A673 (cell line): ENCODE results near the gene PHF10.

Experiments used
- EZH2 ChIP-seq: fragments of 200-600 bp; sonication (generic); IDR thresholded peaks from 2 replicates; pipeline ENCODE4 v1.6.1; 2017; ENCODE audit warnings: borderline replicate concordance, low read depth, mild to moderate bottlenecking, mixed read lengths, antibody characterized with exemption, low read length; ENCODE audit not compliant: poor library complexity, severe bottlenecking
- TF ChIP-seq, protein P1 (sequence below): fragments of 300-800, 200-600 bp; sonication (generic); conservative IDR thresholded peaks from 2 replicates; pipeline ENCODE4 v1.5.1; 2017; ENCODE audit warnings: low read depth, mild to moderate bottlenecking, antibody characterized with exemption, low read length, moderate library complexity, mixed read lengths

DNA sequence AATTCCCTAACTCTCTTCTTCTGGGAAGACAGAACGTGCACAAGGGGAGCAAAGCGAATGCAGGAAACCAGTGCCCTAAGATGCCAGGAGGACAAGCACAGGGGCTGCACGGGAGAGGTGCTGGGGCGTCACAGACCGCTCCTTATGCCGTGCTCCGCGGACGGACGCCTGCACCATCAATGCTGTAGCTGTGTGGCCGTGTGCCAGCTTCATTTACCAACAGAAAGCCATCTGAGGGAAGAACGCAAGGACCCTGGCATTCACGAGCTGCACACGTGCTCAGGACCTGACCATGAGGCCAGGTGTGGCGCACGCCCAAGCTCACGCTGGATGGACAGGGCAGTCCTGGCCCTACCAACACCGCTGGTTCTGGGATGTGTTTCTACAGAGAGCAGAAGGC is 57.9 kb downstream of the PHF10 start:
- TF ChIP-seq, protein P1, sequence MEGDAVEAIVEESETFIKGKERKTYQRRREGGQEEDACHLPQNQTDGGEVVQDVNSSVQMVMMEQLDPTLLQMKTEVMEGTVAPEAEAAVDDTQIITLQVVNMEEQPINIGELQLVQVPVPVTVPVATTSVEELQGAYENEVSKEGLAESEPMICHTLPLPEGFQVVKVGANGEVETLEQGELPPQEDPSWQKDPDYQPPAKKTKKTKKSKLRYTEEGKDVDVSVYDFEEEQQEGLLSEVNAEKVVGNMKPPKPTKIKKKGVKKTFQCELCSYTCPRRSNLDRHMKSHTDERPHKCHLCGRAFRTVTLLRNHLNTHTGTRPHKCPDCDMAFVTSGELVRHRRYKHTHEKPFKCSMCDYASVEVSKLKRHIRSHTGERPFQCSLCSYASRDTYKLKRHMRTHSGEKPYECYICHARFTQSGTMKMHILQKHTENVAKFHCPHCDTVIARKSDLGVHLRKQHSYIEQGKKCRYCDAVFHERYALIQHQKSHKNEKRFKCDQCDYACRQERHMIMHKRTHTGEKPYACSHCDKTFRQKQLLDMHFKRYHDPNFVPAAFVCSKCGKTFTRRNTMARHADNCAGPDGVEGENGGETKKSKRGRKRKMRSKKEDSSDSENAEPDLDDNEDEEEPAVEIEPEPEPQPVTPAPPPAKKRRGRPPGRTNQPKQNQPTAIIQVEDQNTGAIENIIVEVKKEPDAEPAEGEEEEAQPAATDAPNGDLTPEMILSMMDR, result no peak
- no peak for TF ChIP-seq EZH2
